Large intestine (tissue), 3 donors: ENCODE results near the gene TNFRSF14. TPM values are rescaled to one million over a fixed set of nuclear protein-coding genes. Genes with fewer than 3 reads are reported as not detected.

Experiments used
- DNase-seq, 2 donors: peaks; one replicate each; pipeline versions ENCODE4 v3.0.0 to v3.0.0-alpha.2; 2013
- H3K27ac ChIP-seq: one replicate; pipeline ENCODE4 v1.5.1; 2013; ENCODE audit warnings: low read length
- H3K27me3 ChIP-seq: 2 replicates; pipeline ENCODE4 v1.6.1; 2013; ENCODE audit warnings: low read length; ENCODE audit not compliant: control insufficient read depth, insufficient read depth
- H3K36me3 ChIP-seq: 2 replicates; pipeline ENCODE4 v1.6.1; 2013; ENCODE audit warnings: low read length; ENCODE audit not compliant: control insufficient read depth, insufficient read depth
- H3K4me1 ChIP-seq: one replicate; pipeline ENCODE4 v1.6.1; 2013; ENCODE audit warnings: low read length; ENCODE audit not compliant: control insufficient read depth, insufficient read depth
- H3K4me3 ChIP-seq: one replicate; pipeline ENCODE4 v1.5.1; 2013; ENCODE audit warnings: low read length
- H3K9me3 ChIP-seq: one replicate; pipeline ENCODE4 v1.6.1; 2013; ENCODE audit warnings: mild to moderate bottlenecking, low read depth, low read length, moderate library complexity; ENCODE audit not compliant: control insufficient read depth
- WGBS: methylation state at CpG from one replicate; pipeline ENCODE4 v1.1.5; 2013; ENCODE audit warnings: low lambda C conversion rate; ENCODE audit not compliant: insufficient coverage; 5-methylcytosine and 5-hydroxymethylcytosine counted together
- polyA plus RNA-seq: library from polyadenylated mRNA; unstranded; fragments of 120-200 nt; gene quantifications from one replicate; pipeline ENCODE4 v1.2.1, GENCODE V29; 2013

TNFRSF14 gene
- polyA plus RNA-seq, 1 donor, result 318 TPM

DNA sequence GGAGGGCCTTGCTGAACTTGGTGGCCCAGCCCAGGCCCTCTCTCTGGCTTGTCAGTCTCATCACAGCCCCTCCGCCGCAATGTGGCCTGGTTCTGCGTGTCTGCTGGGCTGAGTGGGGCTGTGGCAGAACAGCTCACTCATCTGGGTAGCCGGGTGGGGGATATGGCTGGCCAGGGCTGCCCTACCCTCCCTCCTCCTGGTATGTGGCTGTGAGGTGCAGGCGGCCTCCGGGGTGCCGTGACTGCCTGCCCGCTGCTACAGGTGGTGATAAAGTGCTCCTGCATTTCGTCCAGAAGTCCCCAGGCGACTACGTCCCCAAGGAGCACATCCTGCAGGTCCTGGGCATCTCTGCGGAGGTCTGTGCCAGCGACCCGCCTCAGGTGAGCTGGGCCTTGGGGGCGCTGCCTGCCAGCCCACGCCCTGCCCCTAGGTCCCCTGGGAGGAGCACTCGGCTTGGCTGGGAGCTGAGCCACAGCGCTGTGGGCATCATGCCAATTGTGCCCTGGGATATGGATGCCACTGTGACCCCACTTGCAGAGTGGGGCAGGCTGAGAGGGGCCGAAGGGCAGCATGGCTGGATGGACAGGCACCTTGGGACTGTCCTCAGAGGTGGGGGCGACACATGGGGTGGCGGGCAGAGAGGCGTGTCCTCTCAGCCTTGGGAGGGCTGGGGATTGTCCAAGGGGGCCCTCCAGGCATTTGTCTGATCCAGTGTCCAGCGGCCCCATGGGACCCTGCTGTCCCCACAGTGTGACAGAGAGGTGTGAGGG lies 32.7 kb downstream of the TNFRSF14 start:
- Histone ChIP-seq H3K4me3 (no peak overlapping the region), H3K27ac (no peak overlapping the region), H3K4me1 (peaks cover 20% of the 10 kb centered on the region), H3K36me3 (peaks cover 15% of the 10 kb centered on the region), H3K27me3 (no peaks in the 10 kb centered on the region), H3K9me3 (peaks cover 4% of the 10 kb centered on the region)
- no peak for DNase-seq
- no CpG with 5 or more reads among the region's 23 CpGs for WGBS

- Histone ChIP-seq H3K27ac (no peak overlapping the region), H3K27me3 (no peaks in the 10 kb centered on the region), H3K4me1 (peaks cover 12% of the 10 kb centered on the region), H3K9me3 (peaks cover 4% of the 10 kb centered on the region), H3K36me3 (peaks cover 15% of the 10 kb centered on the region), H3K4me3 (no peak overlapping the region)
- WGBS, result no CpG with 5 or more reads among the region's 25 CpGs
- no peak for DNase-seq
These were observed 33.5 kb downstream of the TNFRSF14 start for GRCh38 chr1:2589431-2590232.

DNA sequence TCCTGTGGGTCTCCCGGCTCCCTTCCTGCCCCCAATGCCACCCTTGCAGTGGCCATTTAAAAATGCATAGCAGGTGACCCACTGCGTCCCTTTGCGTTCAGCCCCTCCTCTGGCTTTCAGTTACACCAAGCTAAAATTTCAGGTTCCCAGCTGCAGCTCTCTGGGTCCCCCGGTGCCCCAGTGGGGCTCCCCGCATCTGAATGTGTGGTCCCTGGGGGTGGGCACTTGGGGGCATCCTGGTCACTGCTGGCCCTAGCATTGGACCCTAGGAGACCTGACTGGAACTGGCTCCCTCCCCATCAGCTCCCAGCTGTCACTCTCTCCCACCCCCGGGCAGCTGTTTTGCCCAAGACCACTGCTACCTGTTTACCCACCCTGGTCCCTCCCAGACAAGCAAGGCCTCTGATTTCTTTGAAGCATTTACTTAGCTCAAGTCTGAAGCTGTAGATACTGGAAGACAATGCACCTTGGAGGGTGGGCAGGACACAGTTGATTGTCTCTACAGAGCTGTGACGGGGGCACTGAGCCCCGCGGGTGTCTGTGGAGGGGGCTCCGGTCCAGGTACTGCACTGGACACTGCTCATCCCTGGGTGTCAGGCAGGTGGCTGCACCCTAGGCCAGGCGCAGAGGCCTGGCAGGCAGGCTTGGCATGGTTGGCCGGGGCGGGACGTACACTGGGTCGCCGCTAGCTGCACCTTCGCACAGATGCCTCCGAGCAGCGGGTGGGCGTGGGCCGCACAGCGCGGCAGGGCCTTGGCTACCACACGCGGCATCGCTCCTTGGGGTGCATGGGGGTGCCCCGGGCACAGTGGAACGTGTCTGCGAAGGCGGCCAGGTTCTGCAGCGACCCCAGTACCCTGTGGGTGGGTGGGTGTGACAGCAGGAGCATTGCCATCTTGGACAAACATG lies 34.3 kb downstream of the TNFRSF14 start:
- no CpG with 5 or more reads among the region's 31 CpGs for WGBS
- no peak overlapping the region for H3K27ac ChIP-seq
- H3K27me3 ChIP-seq, result no peaks in the 10 kb centered on the region
- peaks cover 6% of the 10 kb centered on the region for H3K4me1 ChIP-seq
- peaks cover 4% of the 10 kb centered on the region for H3K9me3 ChIP-seq
- H3K4me3 ChIP-seq, result no peak overlapping the region
- DNase-seq, result no peak
- H3K36me3 ChIP-seq, result peaks cover 15% of the 10 kb centered on the region

GRCh38 chr1:2591233-2591580 lies 35.0 kb downstream of the TNFRSF14 start:
- Histone ChIP-seq H3K9me3 (peaks cover 4% of the 10 kb centered on the region), H3K4me1 (peaks cover 6% of the 10 kb centered on the region)
- 80% methylated on average over 1 of the region's 5 CpGs for WGBS

GRCh38 chr1:2591581-2592261 lies 35.5 kb downstream of the TNFRSF14 start:
- no peak overlapping the region for H3K27ac ChIP-seq
- H3K9me3 ChIP-seq, result peaks cover 4% of the 10 kb centered on the region
- DNase-seq, result no peak
- H3K27me3 ChIP-seq, result no peaks in the 10 kb centered on the region
- peaks cover 6% of the 10 kb centered on the region for H3K4me1 ChIP-seq
- H3K36me3 ChIP-seq, result peaks cover 15% of the 10 kb centered on the region
- no CpG with 5 or more reads among the region's 12 CpGs for WGBS
- H3K4me3 ChIP-seq, result no peak overlapping the region

More at GRCh38 chr1:2591233-2591580, 35.0 kb downstream of the TNFRSF14 start:
- no peak for DNase-seq
- Histone ChIP-seq H3K27me3 (no peaks in the 10 kb centered on the region), H3K36me3 (peaks cover 15% of the 10 kb centered on the region), H3K27ac (no peak overlapping the region), H3K4me3 (no peak overlapping the region)

DNA sequence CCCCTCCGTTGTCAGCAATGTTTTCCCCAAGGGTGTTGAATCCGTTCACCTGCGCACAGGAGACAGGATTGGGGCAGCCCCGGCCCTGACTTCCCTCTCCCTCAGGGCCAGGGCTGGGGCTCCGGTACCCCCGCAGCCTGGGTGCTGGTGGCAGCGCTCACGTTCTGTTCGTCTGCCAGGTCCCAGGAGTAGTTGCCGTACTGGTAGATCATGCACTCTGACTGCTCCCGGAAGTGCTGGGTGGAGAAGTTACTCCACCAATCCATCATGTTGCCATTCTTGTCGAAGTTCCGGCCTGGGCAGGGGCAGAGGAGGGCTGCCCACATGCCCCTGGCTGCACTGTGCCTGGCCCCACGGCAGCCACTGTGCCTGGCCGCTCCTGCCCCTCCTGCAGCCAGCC lies 36.5 kb downstream of the TNFRSF14 start:
- Histone ChIP-seq H3K36me3 (peaks cover 15% of the 10 kb centered on the region), H3K27ac (no peak overlapping the region), H3K27me3 (no peaks in the 10 kb centered on the region), H3K4me3 (no peak overlapping the region), H3K4me1 (peaks cover 6% of the 10 kb centered on the region), H3K9me3 (peaks cover 4% of the 10 kb centered on the region)
- no CpG with 5 or more reads among the region's 15 CpGs for WGBS
- no peak for DNase-seq

- no CpG with 5 or more reads among the region's 26 CpGs for WGBS
- DNase-seq, result no peak
These were observed 37.2 kb downstream of the TNFRSF14 start for GRCh38 chr1:2593251-2593878.

GRCh38 chr1:2594001-2594640 lies 38.0 kb downstream of the TNFRSF14 start:
- Histone ChIP-seq H3K27me3 (no peaks in the 10 kb centered on the region), H3K27ac (no peak overlapping the region), H3K4me1 (no peaks in the 10 kb centered on the region), H3K4me3 (no peak overlapping the region), H3K9me3 (peaks cover 4% of the 10 kb centered on the region), H3K36me3 (peaks cover 10% of the 10 kb centered on the region)
- no peak for DNase-seq
- no CpG with 5 or more reads among the region's 20 CpGs for WGBS

More at GRCh38 chr1:2593251-2593878, 37.2 kb downstream of the TNFRSF14 start:
- H3K9me3 ChIP-seq, result peaks cover 4% of the 10 kb centered on the region
- H3K27ac ChIP-seq, result no peak overlapping the region
- peaks cover 15% of the 10 kb centered on the region for H3K36me3 ChIP-seq
- no peaks in the 10 kb centered on the region for H3K27me3 ChIP-seq
- H3K4me3 ChIP-seq, result no peak overlapping the region
- H3K4me1 ChIP-seq, result peaks cover 4% of the 10 kb centered on the region

- no peak overlapping the region for H3K27ac ChIP-seq
- no peak overlapping the region for H3K4me3 ChIP-seq
- DNase-seq, result no peak
- no peaks in the 10 kb centered on the region for H3K4me1 ChIP-seq
- no CpG with 5 or more reads among the region's 17 CpGs for WGBS
- peaks cover 5% of the 10 kb centered on the region for H3K36me3 ChIP-seq
- H3K9me3 ChIP-seq, result peaks cover 4% of the 10 kb centered on the region
- no peaks in the 10 kb centered on the region for H3K27me3 ChIP-seq
These were observed 38.5 kb downstream of the TNFRSF14 start for GRCh38 chr1:2594641-2595131.
